GM10847 (cell line): ENCODE results near the gene RERG.

Experiments used
- POLR2A ChIP-seq: IDR thresholded peaks from 2 replicates; pipeline ENCODE4 v1.6.1; 2011; ENCODE audit not compliant: insufficient read length; ENCODE audit errors: extremely low read depth

RERG gene

DNA sequence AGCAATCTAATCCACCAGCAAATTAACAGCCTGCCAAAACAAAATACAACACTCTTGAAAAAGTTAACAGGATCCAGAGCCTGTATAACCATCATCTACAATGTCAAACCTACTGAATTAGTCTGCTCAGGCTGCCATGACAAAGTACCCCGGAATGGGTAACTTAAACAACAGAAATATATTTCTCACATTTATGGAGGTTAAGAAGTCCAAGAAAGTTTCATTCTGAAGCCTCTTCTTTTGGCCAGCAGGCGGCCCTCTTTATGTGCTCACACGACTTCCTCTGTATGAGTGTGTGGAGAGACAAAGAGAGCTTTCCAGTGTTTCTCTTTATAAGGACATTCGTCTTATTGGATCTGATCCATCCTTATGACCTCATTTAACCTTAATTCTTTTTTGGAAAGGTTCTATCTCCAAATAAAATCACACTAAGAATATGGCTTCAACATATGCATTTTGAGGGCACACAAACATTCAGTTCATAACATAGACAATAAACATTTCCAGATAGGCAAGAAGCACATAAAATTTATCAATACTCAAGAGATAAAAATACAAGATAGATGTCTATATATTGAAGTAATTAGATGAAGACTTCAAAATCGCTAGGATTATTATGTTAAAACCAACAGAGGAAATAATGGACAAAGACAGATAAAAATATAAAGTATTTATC, 5.9 kb upstream of the RERG start:
- TF ChIP-seq POLR2A = no peak

- no peak for TF ChIP-seq POLR2A
Observed at GRCh38 chr12:15225136-15225862, 4.1 kb upstream of the RERG start.

- TF ChIP-seq POLR2A = no peak
Observed at GRCh38 chr12:15222219-15222618, 1.0 kb upstream of the RERG start.

DNA sequence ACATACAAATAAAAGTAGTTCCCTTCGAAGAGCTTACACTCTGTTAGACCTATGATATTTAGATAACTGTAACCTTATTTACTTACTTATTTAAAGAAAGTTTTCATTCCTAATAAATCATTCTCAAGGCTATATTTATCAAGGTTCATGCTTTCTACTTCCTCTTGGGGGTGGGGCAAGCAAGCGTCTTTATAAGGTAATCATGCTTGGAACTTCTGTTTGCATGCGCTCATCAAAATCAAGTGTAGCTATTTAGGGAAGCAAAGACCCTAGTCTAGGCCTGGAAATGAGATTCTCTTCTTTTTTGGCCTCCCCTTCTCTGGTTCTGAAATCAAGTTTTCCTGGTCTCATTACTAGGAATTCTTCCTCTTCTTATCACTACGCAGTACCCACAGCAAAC, 766 bp downstream of the RERG start:
- no peak for TF ChIP-seq POLR2A

GRCh38 chr12:15218794-15219193, 2.4 kb downstream of the RERG start:
- no peak for TF ChIP-seq POLR2A

DNA sequence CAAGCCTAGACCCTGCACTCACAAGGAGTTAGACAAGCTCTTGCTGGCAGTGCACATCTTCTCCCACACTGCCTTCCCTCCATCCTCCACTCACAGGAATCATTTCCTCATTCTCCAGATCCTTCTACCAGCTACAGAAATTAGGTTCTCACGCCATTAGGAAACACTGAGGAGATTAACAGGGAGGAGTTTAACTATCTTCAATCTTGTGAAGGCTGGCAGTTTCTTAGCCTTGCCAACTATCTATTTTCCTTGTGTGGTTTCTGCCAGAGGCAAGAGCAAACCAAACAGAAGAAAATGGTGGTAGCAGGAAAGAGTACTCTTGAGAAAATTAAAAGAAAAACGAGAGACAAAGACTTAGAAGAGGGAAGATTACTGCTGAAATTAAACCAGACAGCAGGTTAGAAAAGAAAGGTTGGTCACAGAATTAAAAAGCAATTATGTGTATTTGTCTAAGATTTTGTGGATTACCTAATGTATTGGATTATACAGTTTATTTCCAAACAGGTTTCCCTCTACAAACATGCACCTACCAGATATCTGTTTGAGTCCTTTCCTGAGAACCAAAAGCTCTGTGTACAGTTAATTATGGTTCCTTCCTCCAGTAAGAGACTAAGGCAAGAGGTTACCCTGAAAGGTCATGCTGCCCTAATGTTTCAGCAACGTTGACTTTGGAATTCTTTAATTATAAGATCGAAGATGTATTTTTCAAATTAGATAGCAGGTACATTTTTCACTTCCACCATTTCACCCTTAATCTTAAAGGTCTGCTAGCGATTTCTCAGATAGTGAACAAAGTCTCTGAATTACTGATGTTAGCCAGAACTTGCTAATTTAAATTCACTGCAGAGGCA, 5.0 kb downstream of the RERG start:
- TF ChIP-seq POLR2A = no peak

- no peak for TF ChIP-seq POLR2A
Observed at GRCh38 chr12:15214851-15215601, 6.2 kb downstream of the RERG start.

DNA sequence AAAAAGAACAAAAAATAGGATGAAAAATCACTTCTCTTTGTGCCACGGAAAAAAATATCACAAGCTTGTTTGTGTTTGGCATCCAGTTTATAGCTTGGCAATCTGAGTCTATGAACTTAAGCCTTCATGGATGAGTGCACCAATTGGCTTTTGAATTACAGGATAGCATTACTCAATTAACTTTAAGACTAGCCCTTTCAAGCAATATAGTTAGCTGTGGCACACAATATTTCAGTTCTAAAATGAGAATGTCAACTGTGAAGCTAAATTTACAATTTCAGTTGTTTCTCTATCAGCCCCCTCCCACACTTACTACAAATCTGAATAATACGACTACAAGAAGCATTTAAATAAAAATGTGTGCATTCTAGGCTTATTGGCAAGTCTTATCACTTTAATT, 8.3 kb downstream of the RERG start:
- TF ChIP-seq POLR2A = no peak

- TF ChIP-seq POLR2A = no peak
Observed at GRCh38 chr12:15209782-15210181, 11.4 kb downstream of the RERG start.

DNA sequence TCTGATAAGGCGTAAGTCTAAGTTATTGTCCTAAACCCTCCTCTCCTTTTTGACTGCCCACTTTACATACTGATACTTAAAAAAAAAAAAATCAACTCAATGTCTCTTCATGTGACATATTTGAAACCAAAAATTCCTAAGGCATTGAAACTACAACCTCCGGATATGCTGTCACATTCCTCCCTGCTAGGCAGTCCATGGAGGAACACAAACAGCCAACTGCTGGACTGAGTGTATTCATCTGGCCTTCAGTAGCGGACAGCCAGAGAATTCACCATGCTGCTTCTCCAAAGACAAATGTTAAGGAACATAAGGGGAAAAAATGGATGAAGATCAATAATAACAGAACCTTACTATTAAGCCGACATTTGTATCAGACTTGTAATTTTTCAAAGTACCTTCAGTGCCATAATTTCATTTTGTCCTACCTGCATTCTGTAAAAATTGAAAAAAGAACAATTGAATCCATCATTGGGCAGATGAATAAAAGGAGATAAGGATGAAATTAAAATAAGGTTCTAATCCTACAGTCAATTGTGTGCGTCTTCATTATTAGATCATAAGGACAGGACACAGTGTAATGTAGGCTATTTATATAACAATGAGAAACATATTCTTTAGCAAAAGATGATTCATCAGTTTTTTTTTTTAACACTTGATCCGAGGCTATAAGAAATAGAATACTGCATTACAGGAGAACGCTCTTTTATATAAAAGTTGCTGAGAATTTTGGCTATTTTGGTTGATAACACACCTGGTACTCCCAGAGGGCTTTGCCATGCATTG, 12.2 kb downstream of the RERG start:
- no peak for TF ChIP-seq POLR2A

GRCh38 chr12:15208140-15208539, 13.1 kb downstream of the RERG start:
- TF ChIP-seq POLR2A = no peak

- no peak for TF ChIP-seq POLR2A
Observed at GRCh38 chr12:15206831-15207389, 14.3 kb downstream of the RERG start.

- TF ChIP-seq POLR2A = no peak
Observed at GRCh38 chr12:15206338-15206737, 14.9 kb downstream of the RERG start.

DNA sequence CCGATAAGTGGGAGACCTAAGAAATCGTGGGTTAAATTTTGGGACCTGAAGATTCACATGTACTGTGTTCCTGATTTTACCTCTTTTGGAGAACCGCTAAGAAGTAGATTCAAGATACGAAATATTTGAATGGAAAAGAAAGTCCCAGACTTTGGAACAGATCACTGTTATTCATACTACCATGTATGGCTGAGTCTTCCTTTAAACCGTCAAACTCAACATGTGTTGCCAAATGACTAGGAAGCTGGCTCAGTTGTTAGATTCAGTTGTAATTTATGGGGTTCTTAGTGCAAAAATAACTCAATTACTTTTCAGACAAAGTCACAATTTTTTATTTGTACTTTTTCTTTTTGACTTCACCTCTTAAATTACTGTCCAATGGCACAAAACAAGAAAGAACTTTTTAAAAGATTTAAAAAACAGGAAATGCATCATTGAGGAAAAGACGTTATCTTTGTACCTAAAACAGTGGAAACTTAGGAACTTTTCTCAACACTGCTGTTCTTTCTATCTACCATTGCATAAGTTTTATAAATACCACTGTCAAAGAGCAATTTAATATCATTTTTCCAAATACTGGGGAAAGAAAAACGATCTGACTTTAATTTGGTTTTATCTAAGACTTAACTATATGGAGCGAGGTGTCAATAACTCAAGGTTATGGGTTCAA, 15.7 kb downstream of the RERG start:
- TF ChIP-seq POLR2A = no peak

GRCh38 chr12:15201456-15201855, 19.8 kb downstream of the RERG start:
- no peak for TF ChIP-seq POLR2A
